H9 (cell line): ENCODE measurements around the gene TSHZ1. TPM values are rescaled to one million over a fixed set of nuclear protein-coding genes. Genes with fewer than 3 reads are reported as not detected.
A peak's percentile ranks its signal among the peaks of the same experiment; 100 is the strongest.

Experiments used
- DNase-seq: peaks from one replicate; pipeline ENCODE4 v3.0.0-alpha.2; 2017
- H2AFZ ChIP-seq: one replicate; pipeline ENCODE4 v1.6.1; 2013; ENCODE audit warnings: mild to moderate bottlenecking, low read length, control low read depth, moderate library complexity
- H2AK5ac ChIP-seq: 2 replicates; pipeline ENCODE4 v1.6.1; 2013; ENCODE audit warnings: low read length, control low read depth, mixed read lengths; ENCODE audit not compliant: insufficient read length
- H2BK120ac ChIP-seq: one replicate; pipeline ENCODE4 v1.6.1; 2013; ENCODE audit warnings: low read depth, mild to moderate bottlenecking, low read length, control low read depth, inconsistent platforms; ENCODE audit not compliant: poor library complexity, severe bottlenecking
- H2BK12ac ChIP-seq: 2 replicates; pipeline ENCODE4 v1.6.1; 2013; ENCODE audit warnings: low read length, control low read depth, mixed read lengths, low read depth; ENCODE audit not compliant: insufficient read length
- H2BK15ac ChIP-seq: 2 replicates; pipeline ENCODE4 v1.6.1; 2013; ENCODE audit warnings: low read depth, low read length, control low read depth
- H2BK20ac ChIP-seq: one replicate; pipeline ENCODE4 v1.6.1; 2013; ENCODE audit warnings: low read depth, mild to moderate bottlenecking, low read length, control low read depth, inconsistent platforms; ENCODE audit not compliant: poor library complexity, severe bottlenecking
- H2BK5ac ChIP-seq: 2 replicates; pipeline ENCODE4 v1.6.1; 2013; ENCODE audit warnings: low read length, control low read depth, mixed read lengths; ENCODE audit not compliant: insufficient read length
- H3K14ac ChIP-seq: 2 replicates; pipeline ENCODE4 v1.6.1; 2013; ENCODE audit warnings: low read length, control low read depth; ENCODE audit not compliant: insufficient read depth
- H3K18ac ChIP-seq: 2 replicates; pipeline ENCODE4 v1.6.1; 2013; ENCODE audit warnings: low read depth, mild to moderate bottlenecking, mixed read lengths, low read length, control low read depth; ENCODE audit not compliant: insufficient read length
- H3K23ac ChIP-seq: 2 replicates; pipeline ENCODE4 v1.6.1; 2013; ENCODE audit warnings: low read length, control low read depth, mixed read lengths, low read depth; ENCODE audit not compliant: insufficient read length
- H3K23me2 ChIP-seq: 2 replicates; pipeline ENCODE4 v1.6.1; 2013; ENCODE audit warnings: low read depth, mild to moderate bottlenecking, mixed read lengths, low read length, control low read depth; ENCODE audit not compliant: insufficient read length, poor library complexity, severe bottlenecking
- H3K27ac ChIP-seq: 2 replicates; pipeline ENCODE4 v1.5.1; 2013; ENCODE audit warnings: low read length, control low read depth, mixed read lengths, low read depth; ENCODE audit not compliant: insufficient read length
- H3K27me3 ChIP-seq: 2 replicates; pipeline ENCODE4 v1.6.1; 2013; ENCODE audit warnings: low read length, control low read depth, inconsistent platforms; ENCODE audit not compliant: insufficient read depth
- H3K4ac ChIP-seq: 2 replicates; pipeline ENCODE4 v1.6.1; 2013; ENCODE audit warnings: low read depth, mild to moderate bottlenecking, control low read depth, inconsistent platforms, low read length, moderate library complexity
- H3K4me1 ChIP-seq: 2 replicates; pipeline ENCODE4 v1.6.1; 2013; ENCODE audit warnings: low read length, control low read depth, inconsistent platforms; ENCODE audit not compliant: insufficient read depth
- H3K4me2 ChIP-seq: 2 replicates; pipeline ENCODE4 v1.6.1; 2013; ENCODE audit warnings: low read length, control low read depth, mixed read lengths; ENCODE audit not compliant: insufficient read length, insufficient read depth
- H3K56ac ChIP-seq: 2 replicates; pipeline ENCODE4 v1.6.1; 2013; ENCODE audit warnings: low read depth, mild to moderate bottlenecking, mixed read lengths, low read length, control low read depth; ENCODE audit not compliant: insufficient read length
- H3K79me1 ChIP-seq: 2 replicates; pipeline ENCODE4 v1.6.1; 2013; ENCODE audit warnings: low read depth, mild to moderate bottlenecking, moderate library complexity, low read length, control low read depth, inconsistent platforms; ENCODE audit not compliant: insufficient read depth, poor library complexity, severe bottlenecking
- H3K79me2 ChIP-seq: 2 replicates; pipeline ENCODE4 v1.6.1; 2013; ENCODE audit warnings: low read length, control low read depth, inconsistent platforms; ENCODE audit not compliant: insufficient read depth
- H3K9ac ChIP-seq: 2 replicates; pipeline ENCODE4 v1.6.1; 2013; ENCODE audit warnings: low read length, control low read depth, mixed read lengths; ENCODE audit not compliant: insufficient read length; ENCODE audit errors: extremely low read depth
- H3K9me3 ChIP-seq: one replicate; pipeline ENCODE4 v1.6.1; 2013; ENCODE audit warnings: low read depth, low read length, inconsistent platforms; ENCODE audit not compliant: control insufficient read depth
- H3T11ph ChIP-seq: one replicate; pipeline ENCODE4 v1.6.1; 2013; ENCODE audit warnings: mild to moderate bottlenecking, low read length, control low read depth, inconsistent platforms
- H4K20me1 ChIP-seq: one replicate; pipeline ENCODE4 v1.6.1; 2013; ENCODE audit not compliant: control insufficient read depth, insufficient read length, insufficient read depth
- H4K5ac ChIP-seq: 2 replicates; pipeline ENCODE4 v1.6.1; 2013; ENCODE audit warnings: low read depth, mild to moderate bottlenecking, mixed read lengths, low read length, control low read depth; ENCODE audit not compliant: insufficient read length
- H4K8ac ChIP-seq: replicated peaks from 2 replicates; pipeline ENCODE4 v1.6.1; 2013; ENCODE audit warnings: low read length, control low read depth, mixed read lengths, low read depth; ENCODE audit not compliant: insufficient read length
- H4K91ac ChIP-seq: 2 replicates; pipeline ENCODE4 v1.6.1; 2013; ENCODE audit warnings: low read depth, mild to moderate bottlenecking, moderate library complexity, mixed read lengths, low read length, control low read depth; ENCODE audit not compliant: insufficient read length
- H3K27ac Mint-ChIP-seq, 3 experiments: 2 replicates in 2 of 3; 3 replicates in 1 of 3; pipeline ENCODE4 v1.8.0; 2020 to 2021; ENCODE audit warnings: mixed read lengths in 3 of 3, mild to moderate bottlenecking in 1 of 3, moderate library complexity in 1 of 3
- H3K27me3 Mint-ChIP-seq: 2 replicates; pipeline ENCODE4 v1.8.0; 2021; ENCODE audit warnings: low read depth, mild to moderate bottlenecking, moderate library complexity, mixed read lengths
- H3K36me3 Mint-ChIP-seq, 3 experiments: 2 replicates in 2 of 3; 3 replicates in 1 of 3; pipeline ENCODE4 v1.8.0; 2020 to 2021; ENCODE audit warnings: low read depth in 3 of 3, mixed read lengths in 3 of 3; ENCODE audit not compliant: insufficient read depth in 1 of 3
- H3K4me1 Mint-ChIP-seq, 2 experiments: 2 replicates each; pipeline ENCODE4 v1.8.0; 2020; ENCODE audit warnings: mixed read lengths in 2 of 2
- H3K4me3 Mint-ChIP-seq, 2 experiments: 2 replicates in 1 of 2; 3 replicates in 1 of 2; pipeline ENCODE4 v1.8.0; 2020 to 2021; ENCODE audit warnings: mild to moderate bottlenecking in 2 of 2, mixed read lengths in 2 of 2, moderate library complexity in 1 of 2
- H3K9me3 Mint-ChIP-seq, 2 experiments: 2 replicates in 1 of 2; 3 replicates in 1 of 2; pipeline ENCODE4 v1.8.0; 2020; ENCODE audit warnings: mild to moderate bottlenecking in 2 of 2, mixed read lengths in 2 of 2, moderate library complexity in 1 of 2
- WGBS: extraction: QIAGEN DNeasy Blood & Tissue Kit; methylation state at CpG from one replicate; pipeline ENCODE4 v1.1.7; 2013; ENCODE audit warnings: missing lambda C conversion rate, low lambda C conversion rate, mixed read lengths; ENCODE audit not compliant: insufficient read length; ENCODE audit errors: extremely low coverage; 5-methylcytosine and 5-hydroxymethylcytosine counted together
- total RNA-seq: library from RNA; stranded (reverse); gene quantifications from 2 replicates; pipeline ENCODE4 v1.2.1, GENCODE V29; 2021
- TF ChIP-seq, protein P1 (sequence below): fragments of 200-600 bp; sonication (generic); conservative IDR thresholded peaks from 3 replicates; pipeline ENCODE4 v1.8.0; 2021; ENCODE audit warnings: antibody characterized with exemption, mild to moderate bottlenecking

Gene TSHZ1
- total RNA-seq, 1 experiment from 2014 or later, result 0.15 TPM

DNA sequence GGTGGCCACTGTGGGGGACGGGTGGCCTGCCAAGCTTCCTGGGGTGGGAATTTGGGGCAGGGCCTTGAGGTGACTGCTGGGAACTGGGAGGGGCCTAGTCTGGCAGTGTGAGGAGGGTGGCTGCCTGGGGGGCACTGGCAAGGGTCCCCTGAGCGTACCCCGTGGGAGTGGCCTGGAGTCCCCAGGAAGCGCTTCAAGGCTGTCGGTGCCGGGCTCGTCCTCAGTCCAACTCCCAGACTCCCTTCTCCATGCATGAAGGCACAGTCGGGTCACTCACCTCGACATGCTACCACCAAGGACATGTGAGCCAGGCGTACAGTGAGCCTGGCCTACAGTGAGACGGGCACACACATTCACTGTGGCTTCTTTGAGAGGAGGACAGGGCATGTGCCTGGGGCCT is 111.6 kb downstream of the TSHZ1 start:
- Histone ChIP-seq H3K18ac (peak overlapping the region; percentile 11), H3K23me2 (no peaks in the 10 kb centered on the region), H3K4ac (no peak overlapping the region), H3K14ac (no peak overlapping the region; the same call in 1 of the 2 replicates), H2BK5ac (no peak overlapping the region), H3K79me2 (no peaks in the 10 kb centered on the region), H4K5ac (no peak overlapping the region), H2AFZ (no peak overlapping the region), H3K79me1 (no peaks in the 10 kb centered on the region), H3K27ac (no peak overlapping the region), H3K4me1 (no peaks in the 10 kb centered on the region), H2AK5ac (no peak overlapping the region), H2BK20ac (no peak overlapping the region), H3K23ac (no peak overlapping the region), H3K9ac (no peak overlapping the region), H2BK15ac (no peak overlapping the region), H3K4me2 (no peak overlapping the region), H4K8ac (no peak overlapping the region), H3T11ph (no peak overlapping the region), H3K9me3 (no peaks in the 10 kb centered on the region), H2BK12ac (no peak overlapping the region), H4K91ac (no peak overlapping the region), H2BK120ac (no peak overlapping the region), H3K56ac (no peak overlapping the region), H4K20me1 (no peaks in the 10 kb centered on the region), H3K27me3 (no peaks in the 10 kb centered on the region)
- Mint-ChIP-seq H3K27me3 (peaks cover 1% of the 10 kb centered on the region; the same call in 1 of the 2 replicates), H3K9me3 (peaks cover 16 to 17% of the 10 kb centered on the region in 2 experiments), H3K27ac (no peak overlapping the region), H3K4me1 (no peaks in the 10 kb centered on the region), H3K4me3 (no peak overlapping the region), H3K36me3 (peaks cover 5 to 9% (median 8%) of the 10 kb centered on the region in 3 experiments; a peak in 5 of 7 replicates)
- WGBS, result no CpG with 5 or more reads among the region's 11 CpGs
- TF ChIP-seq, protein P1, sequence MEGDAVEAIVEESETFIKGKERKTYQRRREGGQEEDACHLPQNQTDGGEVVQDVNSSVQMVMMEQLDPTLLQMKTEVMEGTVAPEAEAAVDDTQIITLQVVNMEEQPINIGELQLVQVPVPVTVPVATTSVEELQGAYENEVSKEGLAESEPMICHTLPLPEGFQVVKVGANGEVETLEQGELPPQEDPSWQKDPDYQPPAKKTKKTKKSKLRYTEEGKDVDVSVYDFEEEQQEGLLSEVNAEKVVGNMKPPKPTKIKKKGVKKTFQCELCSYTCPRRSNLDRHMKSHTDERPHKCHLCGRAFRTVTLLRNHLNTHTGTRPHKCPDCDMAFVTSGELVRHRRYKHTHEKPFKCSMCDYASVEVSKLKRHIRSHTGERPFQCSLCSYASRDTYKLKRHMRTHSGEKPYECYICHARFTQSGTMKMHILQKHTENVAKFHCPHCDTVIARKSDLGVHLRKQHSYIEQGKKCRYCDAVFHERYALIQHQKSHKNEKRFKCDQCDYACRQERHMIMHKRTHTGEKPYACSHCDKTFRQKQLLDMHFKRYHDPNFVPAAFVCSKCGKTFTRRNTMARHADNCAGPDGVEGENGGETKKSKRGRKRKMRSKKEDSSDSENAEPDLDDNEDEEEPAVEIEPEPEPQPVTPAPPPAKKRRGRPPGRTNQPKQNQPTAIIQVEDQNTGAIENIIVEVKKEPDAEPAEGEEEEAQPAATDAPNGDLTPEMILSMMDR, result no peak
- no peak for DNase-seq
